ENCODE data around the gene MRTFA. TPM values are rescaled to one million over a fixed set of nuclear protein-coding genes. Genes with fewer than 3 reads are reported as not detected.

Gene MRTFA
- total and polyA plus RNA-seq, 9 of the 15 experiments (the other 6 are each of a cell fraction or from before 2014, with no cell fraction given): 0.84 to 21.1 (median 3.7) TPM

GRCh38 chr22:40463017-40463631 is 173.4 kb downstream of the MRTFA start (continued):
- TF ChIP-seq ZNF407 (IDR thresholded peaks at IDR 0.05; ENCODE audit: low read depth) (peak; percentile 62; the same call in 1 of the 2 replicates), PPARD (CRISPR knock-in tag; IDR thresholded peaks at IDR 0.05) (no peak), SUPT5H (IDR thresholded peaks at IDR 0.05) (0 out of 2 replicates have a peak, but pooled peaks have one; percentile 31), TRIM28 (IDR thresholded peaks at IDR 0.05) (no peak), RBFOX2 (IDR thresholded peaks at IDR 0.05; ENCODE audit: low read depth, low read length) (peak; percentile 37), MYC (IDR thresholded peaks at IDR 0.05; ENCODE audit: low read depth, low read length) (0 out of 2 replicates have a peak, but pooled peaks have one; percentile 14), MYC (CRISPR knock-in tag; IDR thresholded peaks at IDR 0.05; ENCODE audit: borderline replicate concordance, low read depth) (no peak), EGR1 (conservative IDR thresholded peaks at IDR 0.05) (peak; percentile 35; the same call in 1 of the 2 replicates), CEBPG (CRISPR knock-in tag; IDR thresholded peaks at IDR 0.05) (0 out of 2 replicates have a peak, but pooled peaks have one; percentile 31), CEBPG (tag; conservative IDR thresholded peaks at IDR 0.05 in 1 of 2, IDR thresholded peaks at IDR 0.05 in 1 of 2) (no peak), ETV1 (tag; conservative IDR thresholded peaks at IDR 0.05; ENCODE audit: low read depth) (0 out of 2 replicates have a peak, but pooled peaks have one; percentile 11), PHF8 (IDR thresholded peaks at IDR 0.05; ENCODE audit: borderline replicate concordance, low read length) (peak; percentile 11; the same call in 1 of the 2 replicates), YY1 (IDR thresholded peaks at IDR 0.05; ENCODE audit: borderline replicate concordance in 1 of 3, control insufficient read depth in 1 of 3, extremely low read depth in 1 of 3, insufficient read depth in 3 of 3, insufficient read length in 1 of 3, insufficient replicate concordance in 2 of 3, low read depth in 1 of 3, low read length in 2 of 3) (no peak), CREM (IDR thresholded peaks at IDR 0.05; ENCODE audit: low read depth) (peak; percentile 46; the same call in 1 of the 2 replicates), EP300 (IDR thresholded peaks at IDR 0.05; ENCODE audit: low read length) (0 out of 2 replicates have a peak, but pooled peaks have one; percentile 25), ARID1B (IDR thresholded peaks at IDR 0.05) (0 out of 2 replicates have a peak, but pooled peaks have one; percentile 13), SMARCA4 (IDR thresholded peaks at IDR 0.05) (0 out of 2 replicates have a peak, but pooled peaks have one; percentile 12), ZNF766 (CRISPR knock-in tag; conservative IDR thresholded peaks at IDR 0.05) (0 out of 2 replicates have a peak, but pooled peaks have one; percentile 19), ZNF740 (CRISPR knock-in tag; IDR thresholded peaks at IDR 0.05) (no peak), ZNF740 (tag; IDR thresholded peaks at IDR 0.05) (no peak)
